Activated T-helper 2 cell treated with anti-CD3 and anti-CD28 coated beads, Interferon-gamma antibody, Interleukin-2, Interleukin-4, amounts not matched to agents 10 μg/mL and 5 μg/mL and 100 μg/mL, durations not matched to agents 14 hours and 24 hours and 36 hours (primary cell): ENCODE measurements around the gene ASAP2. TPM values are rescaled to one million over a fixed set of nuclear protein-coding genes. Genes with fewer than 3 reads are reported as not detected.

ENCODE experiments used
- DNase-seq: peaks from one replicate; pipeline ENCODE4 v3.0.0; 2021; ENCODE audit warnings: low spot score
- H3K27ac Mint-ChIP-seq: one replicate; pipeline ENCODE4 v1.8.0; 2021; ENCODE audit warnings: mixed read lengths
- H3K27me3 Mint-ChIP-seq: one replicate; pipeline ENCODE4 v1.8.0; 2021; ENCODE audit warnings: low read depth, mixed read lengths
- H3K36me3 Mint-ChIP-seq: one replicate; pipeline ENCODE4 v1.8.0; 2021; ENCODE audit warnings: low read depth, mixed read lengths
- H3K4me1 Mint-ChIP-seq: one replicate; pipeline ENCODE4 v1.8.0; 2021; ENCODE audit warnings: low read depth, mixed read lengths
- H3K4me3 Mint-ChIP-seq: one replicate; pipeline ENCODE4 v1.8.0; 2021; ENCODE audit warnings: low read depth, mild to moderate bottlenecking, moderate library complexity, mixed read lengths
- H3K9me3 Mint-ChIP-seq: one replicate; pipeline ENCODE4 v1.8.0; 2021; ENCODE audit warnings: mixed read lengths
- intact Hi-C: fragments of 100-400 bp; cut with micrococcal nuclease; formaldehyde crosslinking; loops from one replicate; pipeline ENCODE4 v1.15.1; 2023
- total RNA-seq: library from RNA; stranded (reverse); gene quantifications from 2 replicates; pipeline ENCODE4 v1.2.3, GENCODE V29; 2022

ASAP2 gene
- total RNA-seq, 1 donor from 2014 or later, result 0.96 TPM

DNA sequence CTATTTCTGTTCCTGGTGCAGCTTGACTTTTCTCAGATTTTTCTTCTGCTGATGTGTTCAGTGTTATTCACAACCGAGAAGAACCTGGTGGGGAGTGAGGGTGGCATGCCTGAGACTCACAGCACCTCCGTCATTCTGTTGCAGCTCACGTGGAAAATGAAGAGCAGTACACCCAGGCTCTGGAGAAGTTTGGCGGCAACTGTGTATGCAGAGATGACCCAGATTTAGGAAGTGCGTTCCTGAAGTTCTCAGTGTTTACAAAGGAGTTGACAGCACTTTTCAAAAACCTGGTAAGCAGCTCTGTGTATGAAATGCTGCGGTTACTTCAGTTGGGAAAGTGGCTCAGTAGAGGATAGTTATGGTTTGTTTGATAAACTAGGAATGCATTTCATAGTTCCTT is 90.5 kb downstream of the ASAP2 start:
- H3K36me3 Mint-ChIP-seq, result no peaks in the 10 kb centered on the region
- no peak for DNase-seq
- no peak overlapping the region for H3K27ac Mint-ChIP-seq
- H3K4me1 Mint-ChIP-seq, result no peaks in the 10 kb centered on the region
- no peak overlapping the region for H3K4me3 Mint-ChIP-seq
- H3K27me3 Mint-ChIP-seq, result peaks cover 6% of the 10 kb centered on the region
- no peaks in the 10 kb centered on the region for H3K9me3 Mint-ChIP-seq
- intact Hi-C loops, result no loop called here

DNA sequence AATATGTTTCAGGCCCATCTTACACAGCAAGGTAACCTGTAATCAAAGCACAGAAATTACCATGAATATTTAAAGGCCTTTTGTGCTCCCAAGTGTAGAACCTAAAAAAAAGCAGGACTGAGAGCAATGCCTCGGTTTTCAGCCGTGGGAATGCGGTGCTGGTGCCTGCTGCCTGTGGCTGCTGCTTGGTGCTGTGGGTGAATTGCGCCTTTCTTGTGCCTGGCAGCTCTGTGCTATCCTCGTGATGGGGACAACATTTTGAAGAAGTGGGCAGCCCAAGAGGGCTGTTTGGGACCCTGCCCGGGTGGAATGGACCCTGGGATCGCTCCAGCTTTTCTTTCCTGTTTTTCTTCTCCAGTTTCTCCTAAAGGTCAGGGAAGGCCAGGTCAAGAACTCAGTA is 91.2 kb downstream of the ASAP2 start:
- no peak for DNase-seq
- Mint-ChIP-seq H3K27ac (no peak overlapping the region), H3K9me3 (no peaks in the 10 kb centered on the region), H3K4me3 (no peak overlapping the region), H3K27me3 (peaks cover 6% of the 10 kb centered on the region), H3K36me3 (no peaks in the 10 kb centered on the region), H3K4me1 (no peaks in the 10 kb centered on the region)
- intact Hi-C loops, result no loop called here

DNA sequence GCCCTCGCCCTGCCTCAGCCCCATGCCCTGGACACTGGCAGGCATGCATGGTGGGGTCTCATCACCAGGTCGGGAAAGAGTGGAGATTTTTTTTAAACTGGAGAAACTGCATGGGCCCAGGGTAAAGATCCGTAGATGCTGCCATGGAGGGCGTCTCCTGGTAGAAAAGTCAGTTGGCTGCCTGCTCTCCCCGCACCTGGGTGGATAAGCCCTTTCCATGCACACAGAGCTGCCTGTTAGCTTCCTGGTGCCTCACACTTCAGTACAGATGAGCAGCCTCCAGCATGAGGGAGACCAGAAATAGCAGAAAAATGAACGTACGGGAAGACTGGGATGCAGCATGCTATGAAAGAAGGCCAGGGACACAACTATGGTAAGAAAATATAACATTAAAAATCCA is 92.0 kb downstream of the ASAP2 start:
- Mint-ChIP-seq H3K9me3 (no peaks in the 10 kb centered on the region), H3K27ac (no peak overlapping the region), H3K4me3 (no peak overlapping the region), H3K36me3 (no peaks in the 10 kb centered on the region), H3K4me1 (no peaks in the 10 kb centered on the region), H3K27me3 (no peaks in the 10 kb centered on the region)
- intact Hi-C loops, result no loop called here
- no peak for DNase-seq

DNA sequence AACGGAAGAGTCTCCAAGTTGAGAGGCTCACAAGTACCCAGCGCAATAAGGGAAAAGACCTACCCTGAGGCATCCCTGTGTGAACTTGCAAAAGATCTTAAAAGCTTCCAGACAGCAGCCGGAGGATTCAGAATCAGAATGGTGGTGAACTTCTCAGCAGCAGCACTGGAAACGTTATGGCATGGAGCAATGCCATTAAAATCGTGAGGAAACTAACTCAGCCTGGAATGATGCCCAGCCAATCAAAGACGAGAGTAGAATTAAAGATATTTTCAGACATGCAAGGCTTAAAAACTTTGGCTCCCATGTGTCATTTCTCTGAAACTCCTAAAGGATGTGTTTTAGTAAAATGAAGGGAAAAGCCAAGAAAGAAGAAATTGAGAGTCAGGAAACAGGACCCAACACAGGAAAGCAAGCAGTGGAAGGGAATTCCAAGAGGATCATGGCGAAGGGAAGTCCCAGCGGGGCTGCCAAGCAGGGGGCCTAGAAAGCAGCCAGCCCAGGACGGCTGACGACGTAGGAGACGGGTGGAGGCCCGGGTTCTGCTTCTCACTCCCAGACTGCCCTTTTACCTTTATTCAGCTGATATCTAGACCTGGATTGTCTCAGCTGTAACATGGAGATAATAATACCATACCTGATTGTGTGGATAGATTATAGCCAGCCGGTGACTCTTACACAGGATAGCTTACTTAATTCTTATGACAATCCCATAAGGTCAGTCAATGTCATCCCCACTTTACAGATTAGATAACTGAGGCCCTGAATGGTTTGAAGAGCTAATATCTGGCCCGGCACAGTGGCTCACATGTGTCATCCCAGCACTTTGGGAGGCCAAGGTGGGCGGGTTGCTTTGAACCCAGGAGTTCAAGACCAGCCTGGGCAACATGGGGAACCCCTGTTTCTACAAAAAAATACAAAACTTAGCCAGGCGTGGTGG is 92.8 kb downstream of the ASAP2 start:
- no peaks in the 10 kb centered on the region for H3K27me3 Mint-ChIP-seq

DNA sequence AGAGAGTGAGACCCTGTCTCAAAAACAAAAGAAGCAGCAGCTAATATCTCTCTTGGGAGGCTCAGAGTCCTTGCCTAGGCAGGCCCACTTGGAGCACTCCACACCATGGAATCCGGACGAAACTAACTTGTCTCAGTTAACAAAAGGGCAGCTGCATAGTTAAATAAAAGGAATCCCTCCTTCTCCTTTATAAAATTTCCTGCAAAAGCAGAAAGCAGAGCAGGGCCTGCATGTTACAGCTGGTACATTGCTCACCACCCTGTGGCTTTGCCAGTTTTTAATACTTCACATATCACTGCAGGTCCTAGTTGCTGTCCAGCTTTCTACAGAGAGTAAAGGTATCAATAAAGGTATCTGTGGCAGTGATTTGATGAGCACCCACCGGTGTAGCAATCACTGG is 93.6 kb downstream of the ASAP2 start:
- no peaks in the 10 kb centered on the region for H3K4me1 Mint-ChIP-seq
- no peaks in the 10 kb centered on the region for H3K27me3 Mint-ChIP-seq
- DNase-seq, result no peak
- H3K36me3 Mint-ChIP-seq, result no peaks in the 10 kb centered on the region
- intact Hi-C loops, result no loop called here
- H3K9me3 Mint-ChIP-seq, result no peaks in the 10 kb centered on the region
- no peak overlapping the region for H3K27ac Mint-ChIP-seq
- H3K4me3 Mint-ChIP-seq, result no peak overlapping the region

More for the DNA sequence above, 92.8 kb downstream of the ASAP2 start:
- Mint-ChIP-seq H3K9me3 (no peaks in the 10 kb centered on the region), H3K4me1 (no peaks in the 10 kb centered on the region), H3K4me3 (no peak overlapping the region), H3K36me3 (no peaks in the 10 kb centered on the region), H3K27ac (no peak overlapping the region)
- intact Hi-C loops, result no loop called here
- DNase-seq, result no peak

DNA sequence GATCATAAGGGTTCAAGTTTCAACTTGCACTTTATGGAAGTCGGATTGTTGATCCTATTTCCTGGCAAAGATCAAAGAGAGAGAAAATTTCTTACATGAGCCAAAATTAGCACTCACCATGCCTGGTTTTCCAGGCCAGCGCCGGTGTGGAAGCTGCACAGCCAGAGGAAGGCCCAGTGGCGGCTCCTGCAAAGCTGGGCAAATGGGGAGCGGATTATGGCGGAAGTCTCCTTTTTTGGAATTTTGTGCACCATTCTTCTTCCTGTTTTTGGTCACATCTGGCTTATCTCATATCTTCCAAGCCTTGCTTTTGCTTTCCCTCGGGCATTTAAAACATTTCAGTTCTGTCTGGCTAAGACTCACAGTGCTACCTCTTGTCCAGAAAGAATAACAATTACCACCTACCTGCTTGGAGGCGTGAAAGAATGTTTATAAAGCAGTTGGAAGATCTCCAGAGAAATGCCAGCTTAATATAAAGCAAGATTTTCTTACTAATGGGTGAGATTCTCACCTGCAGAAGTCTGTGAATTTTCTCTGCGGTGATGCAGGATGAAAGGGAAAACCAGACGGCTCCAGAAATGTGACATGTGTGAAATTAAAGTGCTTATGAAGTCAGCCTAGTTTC is 94.3 kb downstream of the ASAP2 start:
- Mint-ChIP-seq H3K4me1 (no peaks in the 10 kb centered on the region), H3K27ac (no peak overlapping the region), H3K27me3 (no peaks in the 10 kb centered on the region), H3K36me3 (no peaks in the 10 kb centered on the region), H3K9me3 (no peaks in the 10 kb centered on the region), H3K4me3 (no peak overlapping the region)
- intact Hi-C loops, result no loop called here
- DNase-seq, result no peak

DNA sequence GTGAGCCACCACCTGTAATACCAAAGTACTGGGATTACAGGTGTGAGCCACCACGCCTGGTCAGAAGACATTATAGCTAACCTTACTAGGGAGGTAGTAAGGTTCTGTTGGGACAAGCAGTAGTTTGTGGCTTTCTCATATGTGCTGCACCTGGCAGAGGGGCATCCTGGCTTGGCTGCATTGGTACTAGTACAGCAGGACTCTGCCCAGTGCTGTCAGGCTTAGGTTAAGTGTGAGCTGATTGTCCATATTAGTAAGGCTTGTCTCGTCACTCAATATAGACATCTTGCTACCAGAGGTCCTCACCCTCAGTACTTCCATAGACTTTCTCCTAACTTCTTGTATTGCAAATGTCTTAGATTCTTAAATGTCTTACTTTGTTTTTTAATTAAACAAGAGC is 96.1 kb downstream of the ASAP2 start:
- H3K27ac Mint-ChIP-seq, result no peak overlapping the region

DNA sequence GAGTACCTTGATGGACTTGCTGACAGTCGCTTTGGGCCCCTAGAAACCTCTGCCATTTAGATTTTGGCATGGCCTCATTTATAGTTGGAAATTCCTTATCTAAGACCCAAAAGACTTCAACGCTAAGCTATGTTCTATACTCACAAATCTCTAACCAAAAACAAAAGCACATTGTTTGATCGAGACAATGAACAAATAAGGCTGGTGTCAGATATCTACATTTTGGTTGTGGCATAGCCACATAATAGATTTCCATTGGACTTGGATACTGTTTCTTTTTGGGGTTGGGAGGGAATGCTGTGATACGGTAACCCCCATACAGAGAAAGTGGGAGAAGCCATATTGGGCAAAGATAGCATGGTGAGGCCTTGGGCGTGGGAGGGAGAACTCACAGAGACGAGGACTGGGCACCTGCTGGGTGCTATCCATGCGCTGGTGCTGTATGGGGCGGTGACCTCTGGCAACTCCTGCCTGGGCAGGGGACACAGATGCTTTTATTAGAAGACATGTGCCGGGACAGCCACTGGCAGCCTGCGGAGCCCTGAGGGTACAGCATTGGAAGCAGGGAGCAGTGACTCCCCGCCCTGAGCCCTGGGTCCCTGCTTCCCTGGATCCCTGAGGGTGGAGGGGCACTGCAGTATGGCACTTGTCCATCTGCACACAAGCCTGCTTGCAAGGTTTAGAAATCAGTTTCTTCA is 97.1 kb downstream of the ASAP2 start:
- DNase-seq, result no peak
- H3K9me3 Mint-ChIP-seq, result no peaks in the 10 kb centered on the region
- no peak overlapping the region for H3K27ac Mint-ChIP-seq
- H3K4me3 Mint-ChIP-seq, result no peak overlapping the region
- H3K4me1 Mint-ChIP-seq, result no peaks in the 10 kb centered on the region
- no peaks in the 10 kb centered on the region for H3K36me3 Mint-ChIP-seq
- intact Hi-C loops, result no loop called here
- H3K27me3 Mint-ChIP-seq, result no peaks in the 10 kb centered on the region

More for the DNA sequence above, 96.1 kb downstream of the ASAP2 start:
- no peaks in the 10 kb centered on the region for H3K4me1 Mint-ChIP-seq
- H3K4me3 Mint-ChIP-seq, result no peak overlapping the region
- H3K36me3 Mint-ChIP-seq, result no peaks in the 10 kb centered on the region
- DNase-seq, result no peak
- no peaks in the 10 kb centered on the region for H3K27me3 Mint-ChIP-seq
- intact Hi-C loops, result no loop called here
- H3K9me3 Mint-ChIP-seq, result no peaks in the 10 kb centered on the region

DNA sequence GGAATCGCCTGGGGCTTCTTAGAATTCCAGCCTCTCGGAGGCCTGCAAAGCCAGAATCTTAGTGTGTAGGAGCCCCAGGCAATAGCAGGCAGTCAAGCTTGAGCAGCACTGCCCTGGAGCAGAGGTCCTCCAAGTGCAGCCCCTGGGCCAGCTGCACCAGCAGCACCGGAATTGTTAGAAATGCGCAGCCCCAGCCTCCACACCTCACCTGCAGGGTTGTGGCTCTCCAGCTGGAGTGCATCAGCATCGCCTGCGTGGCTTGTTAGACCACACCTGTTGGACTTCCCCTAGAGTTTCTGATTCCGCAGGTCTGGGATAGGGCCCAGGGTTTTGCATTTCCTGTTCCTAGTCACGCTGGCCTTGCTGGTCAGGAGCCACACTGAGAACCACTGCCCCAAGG is 100.3 kb downstream of the ASAP2 start:
- intact Hi-C loops, result no loop called here
- H3K4me1 Mint-ChIP-seq, result no peaks in the 10 kb centered on the region
- H3K36me3 Mint-ChIP-seq, result no peaks in the 10 kb centered on the region
- H3K27ac Mint-ChIP-seq, result no peak overlapping the region
- no peaks in the 10 kb centered on the region for H3K9me3 Mint-ChIP-seq
- no peak for DNase-seq
- no peak overlapping the region for H3K4me3 Mint-ChIP-seq
- H3K27me3 Mint-ChIP-seq, result no peaks in the 10 kb centered on the region

DNA sequence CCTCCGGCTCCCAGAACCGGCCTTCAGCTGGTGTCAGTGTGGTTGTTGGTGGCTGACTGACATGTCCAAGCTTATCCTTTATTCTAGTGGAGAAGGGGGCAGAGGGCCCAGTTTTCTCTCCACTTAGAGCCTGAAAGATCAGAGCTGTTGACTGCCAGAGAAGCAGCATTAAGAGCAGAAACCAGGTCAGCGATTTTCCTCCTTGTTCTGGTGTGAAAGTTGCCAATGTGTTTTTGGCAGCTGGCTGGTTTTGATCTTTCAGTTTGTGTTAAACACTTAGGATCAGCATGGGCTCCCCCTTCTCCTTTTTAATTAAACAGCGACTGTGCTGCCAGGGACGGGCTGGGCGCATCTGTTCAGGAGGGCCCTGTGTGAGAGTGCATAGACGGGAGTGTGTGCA is 100.9 kb downstream of the ASAP2 start:
- Mint-ChIP-seq H3K9me3 (no peaks in the 10 kb centered on the region), H3K4me3 (no peak overlapping the region), H3K36me3 (no peaks in the 10 kb centered on the region), H3K27me3 (no peaks in the 10 kb centered on the region), H3K27ac (no peak overlapping the region), H3K4me1 (no peaks in the 10 kb centered on the region)
- intact Hi-C loops, result no loop called here
- no peak for DNase-seq

DNA sequence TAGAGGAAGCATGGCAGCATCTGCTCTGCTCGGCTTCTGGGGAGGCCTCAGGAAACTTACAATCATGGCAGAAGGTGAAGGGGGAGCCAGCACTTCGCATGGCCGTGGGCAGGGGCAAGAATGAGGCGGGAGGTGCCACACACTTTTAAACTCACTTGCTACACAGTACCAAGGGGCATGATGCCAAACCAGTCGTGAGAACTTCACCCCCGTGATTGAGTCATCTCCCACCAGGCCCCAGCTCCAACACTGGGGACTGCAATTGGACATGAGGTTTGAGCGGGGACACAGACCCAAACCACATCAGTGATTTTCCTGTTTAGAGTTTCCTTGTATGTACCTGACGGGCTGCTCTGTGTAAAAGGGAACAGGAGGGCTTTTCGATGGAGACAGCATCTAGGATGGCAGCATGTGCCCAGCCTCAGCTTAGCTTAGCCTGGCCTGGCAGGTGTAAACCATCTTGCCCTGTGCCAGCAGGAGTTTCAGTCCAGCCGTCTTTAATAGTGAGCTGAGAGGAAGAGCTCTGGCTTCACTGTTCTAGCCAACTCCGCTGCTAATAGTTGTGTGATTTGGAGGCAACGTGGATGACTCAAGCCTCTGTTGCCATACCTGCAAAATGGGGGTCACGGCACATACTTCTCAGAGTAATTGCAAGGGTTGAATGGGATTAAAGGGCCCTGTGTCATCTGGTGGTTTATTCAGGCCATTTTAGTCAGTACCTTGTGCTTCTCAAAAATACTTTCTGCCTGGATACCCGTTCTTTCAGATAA is 101.8 kb downstream of the ASAP2 start:
- DNase-seq, result no peak
- Mint-ChIP-seq H3K27ac (no peak overlapping the region), H3K9me3 (no peaks in the 10 kb centered on the region), H3K4me1 (no peaks in the 10 kb centered on the region), H3K27me3 (no peaks in the 10 kb centered on the region), H3K4me3 (no peak overlapping the region), H3K36me3 (no peaks in the 10 kb centered on the region)
- intact Hi-C loops, result no loop called here

DNA sequence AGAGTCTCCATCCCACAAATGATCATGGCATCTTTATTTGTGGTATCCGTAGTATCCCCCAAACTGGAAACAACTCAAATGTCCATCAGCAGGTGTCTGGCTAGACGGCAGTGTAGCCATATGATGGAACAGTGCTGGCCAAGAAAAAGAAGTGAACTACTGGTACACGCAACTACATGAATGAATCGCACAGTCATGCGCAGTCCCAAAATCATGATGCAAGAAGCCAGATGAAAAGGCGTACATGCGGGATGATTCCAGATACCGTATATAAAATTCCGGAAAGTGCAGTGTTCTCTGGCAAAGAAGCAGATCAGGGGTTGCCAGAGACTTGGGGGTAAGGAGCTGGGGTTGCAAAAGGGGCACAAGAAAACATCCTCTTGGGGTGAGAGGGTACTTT is 102.5 kb downstream of the ASAP2 start:
- no peaks in the 10 kb centered on the region for H3K27me3 Mint-ChIP-seq
- intact Hi-C loops, result no loop called here
- H3K27ac Mint-ChIP-seq, result no peak overlapping the region
- no peaks in the 10 kb centered on the region for H3K36me3 Mint-ChIP-seq
- H3K9me3 Mint-ChIP-seq, result no peaks in the 10 kb centered on the region
- no peak overlapping the region for H3K4me3 Mint-ChIP-seq
- no peak for DNase-seq
- H3K4me1 Mint-ChIP-seq, result no peaks in the 10 kb centered on the region
